Embryonic facial prominence (tissue), 1 donor: ENCODE results near the gene BZW2.
"Not testable (repeated sequence)": the region's sequence is repeated elsewhere in the genome, so short reads cannot be mapped to it uniquely, and the experiment has no call there.

Source experiments
- DNase-seq: peaks from one replicate; pipeline ENCODE4 v3.0.0-alpha.2; 2016; ENCODE audit errors: extremely low spot score

The BZW2 gene

DNA sequence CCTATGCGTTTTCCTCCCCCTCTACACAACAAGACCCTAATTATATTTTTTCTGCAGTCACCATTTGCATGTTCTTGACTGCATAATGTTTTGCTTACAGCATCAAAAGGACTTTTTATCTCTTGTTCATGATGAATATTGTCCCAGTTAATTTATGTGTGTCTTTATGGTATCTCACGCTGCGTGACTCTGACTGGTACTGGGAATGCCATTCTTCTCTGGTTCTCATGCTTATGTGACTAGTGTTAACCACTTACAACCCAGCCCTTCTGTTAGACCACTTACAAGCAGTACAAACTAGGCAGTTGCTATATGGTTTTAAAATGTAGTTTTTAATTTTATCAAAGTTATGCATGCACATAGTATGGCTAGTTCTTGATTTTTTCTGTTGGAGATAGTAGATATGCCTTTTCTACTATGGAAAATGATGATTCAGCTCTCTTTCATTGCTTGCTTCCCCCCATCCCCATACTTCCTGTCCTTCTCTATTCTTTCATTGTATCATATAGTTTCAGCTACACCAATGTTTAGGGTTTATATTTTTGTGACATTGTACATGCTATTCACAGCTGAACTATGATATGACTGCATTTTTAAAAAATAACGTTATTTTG lies 24.9 kb downstream of the BZW2 start:
- DNase-seq: no peak

- no peak for DNase-seq
Measured at GRCh38 chr7:16671811-16672210, 25.8 kb downstream of the BZW2 start.

DNA sequence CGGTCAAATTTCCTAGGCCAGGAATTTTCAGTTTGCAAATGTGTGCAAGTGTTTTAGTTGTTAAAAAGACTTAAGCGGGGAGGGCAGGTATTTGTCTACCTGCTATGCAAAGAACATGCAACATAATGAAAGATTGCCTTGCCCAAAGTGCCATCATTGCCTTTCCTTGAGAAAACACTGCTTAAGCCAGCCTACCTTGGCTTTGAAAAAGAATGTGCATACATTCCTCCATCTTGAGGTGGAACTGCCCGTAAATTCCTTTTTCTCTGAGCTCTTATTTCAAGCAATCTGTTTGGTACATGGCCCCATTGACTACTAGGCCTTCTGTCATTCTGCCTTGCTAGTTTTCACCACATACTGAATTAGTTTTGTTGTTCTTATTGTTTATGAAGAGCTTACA lies 29.3 kb downstream of the BZW2 start:
- no peak for DNase-seq

DNA sequence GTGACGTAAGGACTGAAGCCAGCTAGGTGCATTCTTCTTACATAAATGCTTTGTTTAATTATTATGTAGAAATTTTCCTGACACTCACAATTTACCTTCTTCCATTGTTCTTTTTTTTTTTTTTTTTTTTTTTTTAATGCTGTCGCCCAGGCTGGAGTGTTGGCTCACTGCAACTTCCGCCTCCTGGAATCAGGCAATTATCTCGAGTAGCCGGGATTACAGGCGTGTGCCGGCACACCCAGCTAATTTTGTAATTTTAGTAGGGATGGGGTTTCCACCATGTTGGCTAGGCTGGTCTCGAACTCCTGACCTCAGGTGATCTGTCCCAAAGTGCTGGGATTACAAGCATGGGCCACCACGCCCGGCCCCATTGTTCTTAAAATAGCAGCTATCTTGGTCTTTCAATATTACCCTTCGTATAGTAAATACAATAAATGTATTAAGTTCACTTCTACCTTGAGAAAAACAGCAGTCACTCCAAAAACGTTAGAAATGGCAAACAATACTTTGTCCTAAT lies 32.1 kb downstream of the BZW2 start:
- no peak for DNase-seq

DNA sequence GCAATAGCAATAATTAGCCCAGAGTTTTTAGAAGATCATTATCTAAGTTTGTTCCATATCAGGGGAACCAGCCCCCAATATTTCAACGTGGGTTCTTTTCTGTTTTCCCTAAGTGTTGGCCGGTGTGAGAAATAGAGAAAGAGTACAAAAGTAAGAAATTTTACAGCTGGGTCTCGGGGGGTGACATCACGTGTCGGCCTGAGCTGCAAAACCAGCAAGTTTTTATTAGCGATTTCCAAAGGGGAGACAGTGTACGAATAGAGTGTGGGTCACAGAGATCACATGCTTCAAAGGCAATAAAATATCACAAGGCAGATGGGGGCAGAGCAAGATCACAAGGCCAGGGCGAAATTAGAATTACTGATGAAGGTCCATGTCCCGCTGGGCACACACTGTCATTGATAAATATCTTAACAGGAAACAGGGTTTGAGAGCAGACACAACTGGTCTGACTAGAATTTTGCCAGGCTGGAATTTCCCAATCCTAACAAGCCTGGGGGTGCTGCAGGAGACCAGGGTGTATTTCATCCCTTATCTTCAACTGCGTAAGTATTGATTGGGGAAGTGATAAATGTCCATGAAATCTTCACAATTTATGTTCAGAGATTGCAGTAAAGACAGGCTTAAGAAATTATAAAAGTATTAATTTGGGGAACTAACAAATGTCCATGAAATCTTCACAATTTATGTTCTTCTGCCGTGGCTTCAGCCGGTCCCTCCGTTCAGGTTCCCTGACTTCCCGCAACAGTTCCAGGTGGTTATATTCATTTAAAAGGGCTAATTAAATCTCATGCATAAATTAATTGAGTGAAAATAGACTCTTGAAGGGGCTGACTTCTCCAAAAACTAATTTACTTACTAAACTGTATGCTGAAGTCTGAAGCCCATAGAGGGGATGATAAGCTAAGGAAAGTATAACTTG lies 32.9 kb downstream of the BZW2 start:
- DNase-seq: not testable (repeated sequence)

DNA sequence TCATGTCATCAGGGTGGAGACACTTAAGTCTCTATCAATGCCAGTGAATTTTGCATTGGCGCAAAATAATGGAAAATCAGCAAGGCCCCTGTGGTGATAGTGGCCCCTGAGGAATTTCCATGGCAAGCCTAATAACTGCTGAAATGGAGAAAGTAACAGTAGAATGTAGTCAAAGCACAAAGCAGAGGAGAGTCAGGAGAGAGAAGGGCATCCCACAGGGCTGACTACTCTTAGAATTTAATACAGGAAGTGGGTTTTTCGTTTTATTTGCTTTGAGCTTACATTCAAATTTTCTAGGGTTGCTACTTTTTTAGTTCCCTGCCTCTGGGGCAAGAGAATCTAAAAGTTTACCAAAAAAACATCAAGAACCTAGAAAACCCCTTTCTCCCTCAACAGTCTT lies 39.0 kb downstream of the BZW2 start:
- no peak for DNase-seq

GRCh38 chr7:16685535-16685934 lies 39.6 kb downstream of the BZW2 start:
- DNase-seq: no peak

GRCh38 chr7:16688249-16688648 lies 42.3 kb downstream of the BZW2 start:
- no peak for DNase-seq

- no peak for DNase-seq
Measured at GRCh38 chr7:16691241-16691640, 45.3 kb downstream of the BZW2 start.

DNA sequence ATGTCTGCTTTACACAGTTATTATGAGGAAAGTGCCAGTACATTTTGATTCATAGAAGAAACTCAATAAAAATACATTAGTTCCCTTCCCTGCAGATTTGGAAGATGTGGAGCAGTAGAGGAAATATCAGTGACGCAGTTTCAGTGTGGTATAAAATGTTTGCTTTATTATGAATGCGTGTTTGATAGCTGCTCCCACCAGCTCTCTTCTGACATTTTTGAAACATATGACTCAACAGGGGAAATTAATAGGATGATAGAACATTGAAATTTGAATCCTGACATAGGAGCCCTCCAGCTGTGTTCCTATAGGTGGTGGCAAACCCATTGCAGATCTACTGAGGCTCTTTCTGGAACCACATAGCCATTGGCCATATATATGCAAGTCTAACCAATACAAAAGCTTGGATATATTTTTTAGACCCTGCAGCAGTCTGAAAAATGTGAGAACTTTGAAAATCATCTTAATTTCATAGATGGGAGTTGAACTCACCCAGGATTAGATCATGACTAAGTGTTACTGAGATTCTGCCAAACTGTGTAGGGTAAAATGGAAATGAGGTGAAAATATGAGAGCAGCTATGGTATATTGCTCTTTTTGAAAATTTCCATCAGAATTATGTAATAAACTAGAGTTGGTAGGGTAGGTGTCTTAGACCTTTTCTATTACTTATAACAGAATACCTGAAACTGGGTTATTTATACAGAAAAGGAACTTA lies 47.8 kb downstream of the BZW2 start:
- DNase-seq: no peak

- no peak for DNase-seq
Measured at GRCh38 chr7:16694806-16695205, 48.8 kb downstream of the BZW2 start.

DNA sequence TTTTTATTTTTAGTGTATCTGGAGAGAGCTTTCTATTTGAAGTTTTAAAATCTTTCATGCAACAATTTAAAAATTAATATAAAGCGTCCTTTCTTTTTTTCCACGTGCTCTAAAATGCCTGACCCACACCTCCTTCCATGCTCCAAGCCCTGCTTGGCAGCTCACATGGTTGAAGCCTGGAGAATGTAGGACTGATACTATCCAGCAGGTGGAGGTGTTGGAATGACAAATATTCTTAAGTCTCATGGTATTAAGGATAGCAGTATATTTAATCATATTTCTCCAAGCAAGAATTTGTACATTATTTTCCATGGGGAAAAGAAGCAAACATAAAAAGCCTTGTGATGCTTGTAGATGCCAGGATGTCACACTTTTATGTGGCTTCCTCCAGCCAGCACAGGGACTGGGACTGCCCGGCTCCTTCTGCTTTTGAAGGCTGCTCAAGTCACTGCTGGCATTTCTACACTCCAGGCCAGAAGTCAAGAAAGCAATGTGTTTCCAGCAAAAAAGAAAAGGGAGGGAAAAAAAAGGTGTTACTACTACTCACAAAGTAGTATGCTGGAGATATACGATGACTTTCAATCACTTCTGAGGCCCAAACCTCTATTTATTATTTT lies 49.7 kb downstream of the BZW2 start:
- no peak for DNase-seq

- DNase-seq: no peak
Measured at GRCh38 chr7:16697507-16698199, 51.7 kb downstream of the BZW2 start.

GRCh38 chr7:16698200-16698905 lies 52.4 kb downstream of the BZW2 start:
- DNase-seq: no peak

GRCh38 chr7:16702441-16702840 lies 56.5 kb downstream of the BZW2 start:
- no peak for DNase-seq

DNA sequence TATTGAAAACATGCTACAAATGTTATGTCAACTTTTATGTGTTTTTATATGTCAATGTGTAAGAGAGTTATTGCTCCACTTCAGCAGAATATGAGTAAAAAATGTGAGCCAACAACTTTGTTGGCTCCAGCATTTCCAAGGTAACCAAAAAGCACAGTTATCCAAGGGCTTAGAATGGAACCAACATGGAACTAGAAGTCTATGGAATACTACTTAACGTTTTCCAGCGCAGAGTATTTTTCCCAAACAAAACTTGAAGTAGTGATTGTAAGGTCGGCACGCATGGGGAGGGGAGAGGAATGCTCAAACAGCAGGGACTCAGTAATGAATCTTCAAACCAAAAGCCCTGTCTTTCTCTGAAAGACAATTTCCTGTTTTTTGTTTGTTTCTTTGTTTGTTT lies 62.5 kb downstream of the BZW2 start:
- DNase-seq: no peak

- no peak for DNase-seq
Measured at GRCh38 chr7:16708980-16709379, 63.0 kb downstream of the BZW2 start.

GRCh38 chr7:16710651-16711050 lies 64.7 kb downstream of the BZW2 start:
- no peak for DNase-seq

DNA sequence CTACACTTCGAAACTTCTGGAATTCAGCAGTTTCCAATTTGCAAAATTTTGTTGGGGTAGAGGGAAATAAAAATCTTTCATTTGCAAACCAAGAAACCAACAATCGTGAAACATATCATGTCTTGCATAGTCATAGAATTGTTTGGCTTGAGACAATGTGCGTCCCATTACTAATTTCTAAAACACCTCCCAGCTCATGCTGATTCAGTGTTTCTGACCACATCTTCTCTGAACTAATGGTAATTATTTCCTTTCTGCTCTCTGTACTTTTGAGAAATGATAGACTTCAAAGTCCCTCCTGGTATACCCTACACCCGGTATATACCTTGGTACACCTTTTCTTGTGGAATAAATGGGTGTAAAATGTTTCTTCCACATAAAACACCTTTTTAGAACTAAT lies 65.7 kb downstream of the BZW2 start:
- no peak for DNase-seq

DNA sequence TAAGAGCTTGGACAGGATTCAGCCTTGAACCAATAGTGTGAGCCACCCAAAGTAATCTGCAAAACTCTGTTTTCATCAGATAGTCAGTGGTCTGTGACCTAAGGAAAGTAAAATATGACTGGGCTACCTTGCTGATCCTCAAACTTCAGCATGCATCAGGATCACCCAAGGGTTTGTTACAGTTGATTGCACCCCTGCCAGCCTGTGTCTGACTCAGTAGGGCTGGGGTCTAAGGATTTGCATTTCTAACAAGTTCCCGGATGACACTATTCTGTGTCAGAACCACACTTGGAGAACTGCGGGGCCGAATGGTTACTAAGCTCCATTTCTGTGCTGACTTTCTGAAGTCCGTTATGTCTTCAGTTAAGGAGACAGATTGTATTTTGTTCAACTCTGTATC lies 66.9 kb downstream of the BZW2 start:
- no peak for DNase-seq

- DNase-seq: no peak
Measured at GRCh38 chr7:16715928-16716327, 69.9 kb downstream of the BZW2 start.
